NCI-H82 treated with DMSO at 0.1 percent for 48 hours (cell line): ENCODE measurements around the gene ARHGAP24.
"Not testable (repeated sequence)": the region's sequence is repeated elsewhere in the genome, so short reads cannot be mapped to it uniquely, and the experiment has no call there.

Experiments used
- DNase-seq: peaks from one replicate; lab custom pipeline; 2025; ENCODE audit not compliant: unreplicated experiment; lab: John Stamatoyannopoulos, UW

The ARHGAP24 gene

DNA sequence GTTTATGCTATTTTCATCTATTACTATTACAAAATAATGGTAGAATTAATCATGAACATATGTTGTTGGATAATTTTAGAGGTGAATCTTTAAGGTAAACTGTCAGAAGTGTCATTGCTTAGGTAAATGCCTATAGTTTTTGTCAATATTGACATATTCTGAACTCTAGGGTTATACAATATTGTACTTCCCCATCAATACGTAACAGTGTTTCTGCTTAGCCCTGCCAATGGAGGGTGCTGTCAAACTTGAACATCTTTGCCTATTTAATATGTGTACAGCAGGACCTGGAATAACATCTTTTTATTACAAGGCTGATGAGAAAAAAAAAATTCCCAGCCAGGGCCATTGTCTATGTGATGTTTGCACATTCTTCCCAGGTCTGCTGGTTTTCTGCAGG, 40.8 kb downstream of the ARHGAP24 start:
- no peak for DNase-seq

DNA sequence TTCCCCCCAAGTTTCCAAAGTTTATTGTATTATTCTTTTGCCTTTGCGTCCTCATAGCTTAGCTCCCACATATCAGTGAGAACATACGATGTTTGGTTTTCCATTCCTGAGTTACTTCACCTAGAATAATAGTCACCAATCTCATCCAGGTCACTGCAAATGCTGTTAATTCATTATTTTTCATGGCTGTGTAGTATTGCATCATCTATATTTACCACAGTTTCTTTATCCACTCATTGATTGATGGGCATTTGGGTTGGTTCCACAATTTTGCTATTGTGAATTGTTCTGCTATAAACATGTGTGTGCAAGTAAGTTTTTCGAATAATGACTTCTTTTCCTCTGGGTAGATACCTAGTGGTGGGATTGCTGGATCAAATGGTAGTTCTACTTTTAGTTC, 43.6 kb downstream of the ARHGAP24 start:
- DNase-seq: not testable (repeated sequence)

DNA sequence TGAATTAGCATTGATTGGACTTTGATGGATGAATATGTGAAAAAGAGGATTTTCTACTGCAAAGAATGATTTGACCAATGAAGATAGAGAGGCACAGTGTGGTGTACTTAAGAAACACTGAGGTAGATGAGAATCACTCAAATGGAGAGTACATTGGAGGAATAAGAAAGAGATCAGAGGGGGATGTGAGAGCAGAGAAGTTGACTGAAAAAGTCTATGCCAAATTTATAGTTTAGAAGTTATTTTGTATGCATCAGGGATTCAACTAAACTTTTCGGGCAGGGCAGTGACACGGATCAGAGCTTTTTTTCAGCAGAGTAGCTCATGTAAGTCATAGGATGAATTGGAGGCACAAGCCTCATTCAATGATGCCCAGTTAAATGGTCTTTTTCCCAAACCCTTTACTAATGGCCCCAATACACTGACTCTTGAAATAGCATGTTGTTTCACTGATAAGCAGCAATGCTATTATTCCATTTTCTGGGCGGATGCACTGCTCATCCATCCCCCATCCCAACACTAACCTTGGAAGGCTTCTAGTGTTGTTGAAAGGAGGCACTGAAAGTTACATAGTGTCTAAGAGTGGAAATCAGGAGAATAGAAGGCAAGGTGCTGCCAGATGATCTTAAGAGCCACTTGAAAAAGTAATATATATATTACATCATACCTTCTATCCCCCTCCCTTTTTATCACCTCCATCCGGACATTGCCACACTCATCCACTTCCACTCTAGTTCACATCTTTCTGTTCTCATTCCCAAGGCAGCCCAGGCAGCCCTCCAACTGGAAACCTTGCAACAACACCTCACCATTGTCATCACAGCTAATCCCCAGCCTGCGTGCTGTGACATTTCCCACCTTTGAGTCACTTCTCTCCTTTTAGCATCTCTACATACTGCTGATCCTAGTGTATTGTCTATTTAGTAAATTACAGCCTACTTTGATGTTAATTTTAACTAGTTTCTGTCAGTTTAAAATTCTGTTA, 46.1 kb downstream of the ARHGAP24 start:
- DNase-seq: no peak

DNA sequence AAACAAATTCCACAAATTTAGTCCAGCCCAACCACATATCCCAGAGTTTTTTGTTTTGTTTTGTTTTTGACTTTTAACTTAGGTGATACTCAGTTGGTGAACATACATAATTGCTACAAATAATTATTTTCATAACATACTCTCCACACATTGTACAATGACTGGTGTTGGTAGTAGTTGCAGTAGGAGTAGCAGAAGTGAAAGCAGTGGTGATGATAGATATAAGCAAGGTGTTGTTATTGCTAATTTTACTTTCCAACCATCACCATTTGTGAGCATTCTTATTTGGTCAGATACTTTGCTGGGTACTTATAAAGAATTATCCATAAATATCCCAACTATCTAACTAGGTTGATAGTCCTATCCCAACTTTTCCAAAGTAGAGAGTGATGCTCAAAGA, 47.3 kb downstream of the ARHGAP24 start:
- no peak for DNase-seq

DNA sequence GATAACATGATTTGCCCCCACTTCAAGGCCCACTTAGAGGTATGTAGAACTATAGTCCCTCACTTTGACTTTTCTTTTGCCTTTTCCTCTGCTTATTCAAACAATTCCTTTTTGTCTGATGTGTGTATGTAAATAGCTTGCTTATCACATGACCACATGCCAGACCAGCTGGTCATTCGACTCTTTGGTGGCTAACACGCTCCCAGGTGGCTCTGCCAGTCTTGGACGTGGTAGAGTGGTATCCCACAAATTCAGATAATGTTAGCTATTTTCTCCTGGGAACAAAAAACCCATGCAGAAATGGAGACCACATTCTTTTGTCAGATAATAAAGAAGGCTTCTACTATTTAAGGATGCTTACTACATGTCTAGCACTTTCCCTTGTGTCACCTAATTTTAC, 47.9 kb downstream of the ARHGAP24 start:
- no peak for DNase-seq

DNA sequence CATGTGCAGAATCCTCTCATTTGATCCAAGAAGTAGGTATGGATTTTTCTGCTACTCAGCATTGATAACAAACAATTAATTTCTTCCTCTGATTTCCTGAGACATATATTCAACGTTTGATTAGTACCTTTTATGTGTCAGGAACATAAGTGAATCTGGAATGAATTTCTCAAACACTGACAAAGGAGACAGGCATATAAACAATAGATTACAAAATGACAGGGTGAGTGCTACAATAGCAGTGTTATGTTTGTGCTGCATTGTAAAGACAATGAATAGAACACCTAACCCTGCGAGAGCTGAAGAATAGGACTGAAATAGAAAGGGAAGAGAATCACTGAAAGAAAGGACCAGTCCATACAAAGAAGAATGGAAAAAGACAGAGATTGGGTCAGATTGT, 52.9 kb downstream of the ARHGAP24 start:
- DNase-seq: no peak

DNA sequence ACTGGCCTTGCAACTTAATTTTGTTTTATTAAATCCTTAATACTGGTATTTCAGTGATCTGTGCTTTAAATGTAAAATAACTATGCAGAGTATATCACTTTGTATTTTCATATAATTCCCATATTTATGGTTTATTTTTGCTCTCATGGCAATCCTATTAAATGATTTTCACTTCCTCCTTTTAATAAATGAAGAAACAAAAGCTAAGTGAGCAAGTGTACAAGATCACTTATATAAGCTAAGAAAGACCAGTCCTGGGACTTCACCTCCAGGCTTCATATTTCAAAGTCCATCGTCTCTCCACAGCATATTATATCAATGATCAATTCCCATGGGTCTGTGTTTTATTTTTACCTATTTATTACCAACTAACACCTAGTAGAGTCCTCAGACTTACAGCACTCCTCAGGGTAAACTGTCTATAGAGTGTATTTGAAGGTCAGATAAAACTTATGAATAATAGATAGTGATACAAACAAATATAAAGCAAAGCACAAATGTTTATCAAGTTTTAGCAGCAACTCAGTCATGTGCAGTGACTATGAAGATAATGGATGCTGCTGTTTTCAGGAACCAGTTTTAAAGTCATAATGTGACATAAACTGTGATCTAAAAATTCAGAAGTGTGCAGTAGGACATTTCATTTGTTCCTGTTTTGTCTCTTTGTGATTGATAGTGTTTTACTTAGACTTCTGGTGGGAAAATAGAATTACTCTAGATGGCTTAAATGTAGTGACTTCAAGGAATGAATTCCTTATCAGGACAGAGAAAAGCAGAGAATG, 56.8 kb downstream of the ARHGAP24 start:
- DNase-seq: no peak

DNA sequence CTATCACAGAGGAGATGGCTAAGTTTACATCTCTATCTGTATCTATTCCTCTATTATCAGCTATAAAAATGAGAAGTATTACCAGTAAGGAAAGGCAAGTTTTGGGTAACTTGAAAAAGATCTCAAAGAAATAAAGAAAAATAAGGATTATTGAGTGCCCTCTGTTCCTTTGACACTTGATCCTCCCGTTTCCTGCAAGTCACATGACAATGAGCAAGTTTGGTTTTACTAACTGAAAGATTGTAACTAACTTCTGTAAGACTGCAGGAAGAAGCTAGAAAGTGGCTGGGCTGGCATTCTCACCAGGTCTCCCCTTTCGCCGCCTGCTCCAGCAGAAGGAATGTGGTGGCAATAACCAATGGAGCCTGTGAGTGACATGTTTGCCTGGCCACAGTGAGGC, 59.2 kb downstream of the ARHGAP24 start:
- DNase-seq: no peak

DNA sequence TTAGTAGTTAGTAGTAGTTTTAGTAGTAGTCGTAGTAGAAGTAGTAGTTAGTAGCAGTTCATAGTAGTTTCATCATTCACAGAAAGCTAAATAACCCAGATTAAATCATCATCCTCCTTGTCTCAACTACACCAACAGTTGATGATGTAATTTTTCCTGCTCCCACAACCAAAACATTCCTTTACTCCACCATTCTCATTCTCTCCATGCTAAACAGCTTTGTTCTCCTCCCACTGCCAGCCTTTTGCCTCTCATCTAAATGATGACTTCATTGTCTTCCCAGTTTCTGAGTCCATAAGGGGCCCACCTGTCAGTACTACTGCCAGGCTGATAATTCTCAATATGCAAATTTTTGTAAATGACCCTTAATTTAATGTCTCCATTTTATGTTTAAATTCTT, 68.9 kb downstream of the ARHGAP24 start:
- DNase-seq: no peak

DNA sequence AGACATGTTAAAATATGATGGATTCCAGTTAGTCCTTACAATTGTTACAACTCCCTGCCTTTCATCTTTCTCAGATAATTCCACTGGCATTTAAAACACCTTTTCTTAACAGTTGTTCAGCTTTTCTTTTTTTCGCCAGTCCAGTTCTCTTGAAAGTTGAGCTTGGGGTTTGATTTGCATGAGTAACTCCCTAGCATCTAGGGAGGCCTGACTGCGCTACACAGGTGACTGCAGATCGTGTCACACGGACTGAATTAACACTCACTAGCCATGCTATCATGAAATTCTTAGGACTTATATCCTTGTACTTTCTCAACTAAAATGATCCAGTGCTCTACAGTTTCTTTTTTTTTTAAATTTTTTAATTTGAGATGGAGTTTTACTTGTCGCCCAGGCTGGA, 69.8 kb downstream of the ARHGAP24 start:
- no peak for DNase-seq

DNA sequence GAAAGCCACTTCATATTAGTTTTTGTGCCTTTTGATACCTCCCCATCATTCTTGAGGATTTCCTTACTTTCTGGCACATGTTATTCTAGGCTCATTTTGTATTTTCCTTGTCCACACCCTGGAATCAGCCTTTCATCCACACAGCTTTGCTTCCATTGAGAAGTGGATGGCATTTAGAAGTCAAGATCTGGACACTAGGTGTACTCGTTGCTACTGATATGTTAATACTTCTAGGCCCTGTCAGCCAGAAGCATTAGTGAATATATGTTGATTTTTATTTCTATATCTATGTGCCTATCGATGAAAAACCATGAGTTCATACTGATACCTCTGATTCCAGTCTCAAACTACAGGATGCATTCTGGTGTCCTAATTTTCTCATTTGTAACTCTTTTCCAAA, 73.2 kb downstream of the ARHGAP24 start:
- no peak for DNase-seq

DNA sequence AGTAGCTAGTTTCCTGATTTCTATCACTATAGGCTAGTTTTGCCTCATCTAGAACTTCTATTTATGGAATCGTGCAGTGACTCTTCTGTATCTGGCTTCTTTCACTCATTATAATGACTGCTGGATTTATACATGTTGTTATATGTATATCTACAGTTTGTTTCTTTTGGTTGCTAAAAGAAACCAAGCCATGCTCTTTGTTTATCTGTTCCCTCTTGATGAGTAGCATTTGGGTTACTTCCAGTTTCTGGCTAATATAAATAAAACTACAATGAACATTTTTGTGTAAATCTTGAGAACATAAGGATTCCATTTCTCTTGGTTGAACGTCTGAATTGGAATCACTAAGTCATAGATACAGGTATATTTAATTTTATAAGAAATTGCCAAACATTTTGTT, 73.9 kb downstream of the ARHGAP24 start:
- no peak for DNase-seq

DNA sequence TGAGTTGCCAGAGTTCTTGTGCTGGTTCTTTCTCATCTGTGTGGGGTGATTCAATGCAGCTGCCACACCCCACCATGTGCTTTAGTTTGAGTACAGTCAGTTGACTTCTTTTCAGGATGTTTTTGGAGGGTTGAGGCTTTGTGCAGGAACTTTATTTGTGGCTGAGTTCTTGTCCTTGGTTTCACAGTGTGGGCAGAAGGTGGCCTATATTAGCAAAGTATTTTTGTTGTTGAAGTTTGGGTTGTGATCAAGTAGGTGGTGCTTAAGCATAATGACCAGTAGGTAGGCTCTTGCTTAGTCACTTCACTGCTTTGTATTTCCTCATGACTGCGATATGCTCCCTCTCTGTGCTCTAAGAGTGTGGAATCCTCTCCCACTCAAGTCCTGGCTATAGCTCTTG, 80.3 kb downstream of the ARHGAP24 start:
- no peak for DNase-seq

DNA sequence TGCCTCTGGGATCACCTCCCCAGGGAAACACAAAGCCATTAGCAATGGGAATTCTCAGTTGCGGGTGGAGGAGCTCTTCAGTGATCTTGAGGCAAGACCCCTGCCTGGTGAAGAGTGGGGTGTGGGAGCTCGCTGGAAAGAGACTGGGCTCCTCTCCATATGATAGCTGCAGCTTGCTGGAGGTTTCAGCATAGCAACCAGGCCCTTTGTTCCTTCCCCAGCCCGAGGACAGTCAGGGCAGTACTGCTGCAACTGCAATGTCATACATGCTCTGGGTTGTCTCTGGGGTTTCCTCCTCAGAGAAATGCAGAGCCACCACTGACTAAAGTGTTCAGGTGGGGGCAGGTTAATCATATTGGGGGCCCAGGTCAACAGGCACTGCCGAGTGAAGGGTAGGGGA, 81.3 kb downstream of the ARHGAP24 start:
- no peak for DNase-seq

DNA sequence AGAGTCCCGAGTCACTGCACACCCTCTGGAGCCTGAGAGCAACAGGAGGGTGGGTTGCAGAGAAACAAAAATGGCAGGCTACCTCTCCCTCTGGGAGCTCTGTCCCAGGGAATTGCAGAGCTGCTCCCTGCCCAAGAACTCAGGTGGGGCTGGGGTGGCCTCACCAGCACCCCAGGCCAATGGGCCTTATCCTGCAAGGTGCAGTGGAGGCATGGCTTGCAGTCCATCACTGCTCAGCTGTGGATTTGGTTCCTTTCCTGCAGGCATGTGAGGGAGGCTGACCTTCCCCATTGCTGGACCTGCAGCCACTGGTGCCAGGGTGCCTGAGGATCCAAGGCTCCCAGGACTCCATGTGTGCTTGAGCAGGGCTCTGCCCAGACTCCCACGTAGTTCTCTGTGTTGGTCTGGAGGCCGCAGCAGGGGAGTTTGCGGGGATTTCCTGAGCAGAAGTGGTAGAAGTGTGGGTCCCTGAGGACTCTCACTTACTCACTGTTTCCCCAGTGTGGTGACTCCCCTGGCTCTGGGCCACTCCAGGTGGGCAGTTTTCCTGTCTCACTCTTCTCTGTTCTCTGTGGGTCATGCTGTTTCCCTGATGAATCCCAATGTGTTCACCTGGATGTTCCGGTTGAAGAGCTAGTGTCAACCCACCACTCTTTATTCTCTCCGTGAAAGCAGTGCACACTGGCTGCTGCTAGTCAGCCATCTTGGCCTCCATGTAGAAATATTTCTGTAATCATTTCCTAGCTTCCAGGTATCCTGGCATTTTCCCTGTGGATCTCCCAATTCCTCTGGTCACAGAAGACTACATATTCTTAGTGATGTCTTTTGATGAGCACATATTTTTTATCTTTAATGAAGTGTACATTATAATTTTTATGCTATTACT, 82.3 kb downstream of the ARHGAP24 start:
- DNase-seq: no peak

DNA sequence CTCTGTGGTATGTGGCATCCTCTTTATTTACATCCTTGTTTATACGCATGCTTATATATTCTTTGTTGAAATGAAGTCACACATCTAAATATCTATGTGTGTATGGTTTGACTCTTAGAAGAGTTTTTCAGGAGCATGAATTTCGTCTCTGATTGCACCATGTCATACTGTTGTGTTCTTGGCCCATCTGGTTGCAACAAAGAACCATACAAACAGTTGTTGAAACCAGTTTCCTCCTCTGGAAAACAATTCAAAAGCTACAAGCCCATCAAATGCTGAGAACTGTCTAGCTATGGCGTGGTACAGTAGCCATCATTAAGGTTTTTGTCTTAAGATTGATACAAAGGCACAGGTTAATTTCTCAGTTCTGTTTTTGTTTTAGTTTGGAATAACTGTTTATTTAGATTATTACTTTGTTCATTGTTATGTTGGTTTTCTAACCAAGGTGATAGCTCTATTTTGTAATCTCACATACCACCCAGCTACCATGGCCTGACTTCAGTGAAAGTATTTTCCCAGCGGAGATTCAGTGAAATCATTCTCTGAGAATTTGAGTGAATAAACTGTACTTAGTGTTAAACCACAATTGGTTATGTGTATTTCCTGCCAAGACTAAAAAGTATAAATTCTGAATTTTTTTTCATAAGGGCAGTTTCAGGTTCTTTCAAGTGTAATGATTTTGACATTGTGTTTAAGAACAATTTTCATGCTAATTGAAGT, 91.0 kb downstream of the ARHGAP24 start:
- no peak for DNase-seq

DNA sequence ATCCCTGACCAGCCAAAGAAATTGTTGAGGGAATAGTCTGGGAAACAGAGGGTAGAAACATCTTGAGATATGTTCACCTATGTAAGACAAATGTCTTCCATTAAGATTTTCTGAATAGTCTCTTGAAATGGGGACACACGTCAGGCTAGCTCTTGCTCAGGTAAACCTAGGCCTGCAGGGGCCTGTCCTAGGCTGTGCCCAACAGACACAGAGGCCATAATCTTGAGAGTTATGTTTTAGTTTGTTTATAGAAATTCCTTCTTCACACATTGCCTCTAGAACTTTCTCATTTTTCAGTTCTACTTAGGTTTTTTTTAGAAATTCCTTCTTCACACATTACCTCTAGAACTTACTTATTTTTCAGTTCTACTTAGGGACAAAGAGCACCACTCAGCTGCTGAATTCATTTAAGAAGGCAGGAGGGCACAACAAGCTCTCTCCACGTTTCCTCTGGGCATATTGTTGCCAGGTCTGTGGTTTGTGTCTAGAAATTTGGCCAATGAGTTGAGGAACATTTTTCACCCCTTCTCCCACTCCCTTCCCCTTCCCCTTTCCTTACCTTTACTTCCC, 94.9 kb downstream of the ARHGAP24 start:
- DNase-seq: no peak

DNA sequence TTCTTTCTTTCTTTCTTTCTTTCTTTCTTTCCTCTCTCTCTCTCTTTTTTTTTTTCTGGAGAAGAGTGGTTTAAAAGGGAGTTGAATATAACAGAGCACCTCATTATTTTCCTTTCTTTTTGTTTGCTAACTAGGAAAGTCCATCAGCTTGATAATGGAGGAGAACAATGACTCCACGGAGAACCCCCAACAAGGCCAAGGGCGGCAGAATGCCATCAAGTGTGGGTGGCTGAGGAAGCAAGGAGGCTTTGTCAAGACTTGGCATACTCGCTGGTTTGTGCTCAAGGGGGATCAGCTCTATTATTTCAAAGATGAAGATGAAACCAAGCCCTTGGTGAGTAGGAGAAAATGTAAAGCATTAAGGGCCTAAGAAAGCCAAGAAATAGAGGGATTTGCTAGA, 95.4 kb downstream of the ARHGAP24 start:
- DNase-seq: no peak

DNA sequence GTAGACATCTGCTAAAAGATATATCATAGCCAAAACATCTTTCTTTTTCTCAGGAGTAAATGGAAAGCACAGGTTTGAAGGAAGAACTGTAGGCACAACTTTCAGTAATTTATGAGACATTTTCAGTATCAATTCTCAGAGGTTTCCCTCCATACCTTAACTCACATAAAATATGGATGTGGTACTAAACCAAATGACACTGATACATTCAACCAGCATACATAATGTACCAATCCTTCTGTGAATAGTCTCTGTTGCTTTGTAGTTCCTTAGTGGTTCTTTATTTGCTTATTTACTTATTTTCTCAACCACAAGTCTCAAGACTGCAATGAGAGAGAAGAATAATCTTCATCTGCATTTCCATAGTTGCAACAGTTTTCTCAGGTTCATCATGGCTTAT, 96.1 kb downstream of the ARHGAP24 start:
- DNase-seq: no peak

DNA sequence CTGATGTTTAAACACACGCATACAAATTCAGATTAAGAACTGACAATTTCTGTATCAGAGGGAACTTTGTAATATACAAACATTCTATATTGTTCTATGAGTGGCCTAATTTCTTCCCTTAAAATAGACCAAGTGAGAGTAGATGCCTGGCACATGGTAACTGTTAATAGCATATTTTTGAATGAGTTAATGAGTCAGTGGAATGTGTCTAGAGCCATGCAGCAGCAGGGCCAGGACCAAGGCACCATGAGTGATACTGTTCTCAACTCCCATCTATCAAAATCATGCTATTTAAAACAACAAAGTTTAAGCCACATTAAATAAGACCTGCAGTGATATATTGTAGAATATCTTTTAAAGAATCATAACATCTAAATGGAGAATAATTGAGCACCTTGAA, 98.3 kb downstream of the ARHGAP24 start:
- DNase-seq: no peak
